Neural cell (in vitro differentiated cells): ENCODE measurements around the gene LAPTM4A. TPM values are rescaled to one million over a fixed set of nuclear protein-coding genes. Genes with fewer than 3 reads are reported as not detected.

Experiments
- H2AFZ ChIP-seq: fragments of 200-600, 300-800 bp; sonication (generic), shearing (Covaris generic); 2 replicates; pipeline ENCODE4 v1.6.0; 2014; ENCODE audit warnings: low read depth, mild to moderate bottlenecking, antibody characterized with exemption, low read length, moderate library complexity
- H3F3A ChIP-seq: fragments of 200-600 bp; shearing (Covaris generic); 2 replicates; pipeline ENCODE4 v1.6.1; 2016; ENCODE audit warnings: mild to moderate bottlenecking, moderate library complexity, mixed read lengths, antibody characterized with exemption, low read length; ENCODE audit not compliant: insufficient read depth, poor library complexity, severe bottlenecking
- H3K27ac ChIP-seq: fragments of 200-600, 300-800 bp; sonication (generic), shearing (Covaris generic); 2 replicates; pipeline ENCODE4 v1.5.1; 2014; ENCODE audit warnings: mild to moderate bottlenecking, low read length, moderate library complexity
- H3K27me3 ChIP-seq: fragments of 300-800, 200-600 bp; sonication (generic), shearing (Covaris generic); 2 replicates; pipeline ENCODE4 v1.6.0; 2014; ENCODE audit warnings: mild to moderate bottlenecking, low read depth, low read length, moderate library complexity; ENCODE audit not compliant: insufficient read depth
- H3K36me3 ChIP-seq: fragments of 300-800, 200-600 bp; sonication (generic), shearing (Covaris generic); 2 replicates; pipeline ENCODE4 v1.5.1; 2014; ENCODE audit warnings: mild to moderate bottlenecking, antibody characterized with exemption, low read length, moderate library complexity; ENCODE audit not compliant: insufficient read depth
- H3K4me2 ChIP-seq: fragments of 300-800, 200-600 bp; sonication (generic), shearing (Covaris generic); 2 replicates; pipeline ENCODE4 v1.6.0; 2014; ENCODE audit warnings: mild to moderate bottlenecking, low read length
- H3K4me3 ChIP-seq: fragments of 300-800, 200-600 bp; sonication (generic), shearing (Covaris generic); 2 replicates; pipeline ENCODE4 v1.5.1; 2014; ENCODE audit warnings: mild to moderate bottlenecking, low read length, moderate library complexity
- H3K79me2 ChIP-seq: fragments of 200-600 bp; shearing (Covaris generic); replicated peaks from 2 replicates; pipeline ENCODE4 v1.6.0; 2014; ENCODE audit warnings: mild to moderate bottlenecking, low read length, moderate library complexity; ENCODE audit not compliant: insufficient read depth
- H3K9ac ChIP-seq: fragments of 300-800, 200-600 bp; sonication (generic), shearing (Covaris generic); 2 replicates; pipeline ENCODE4 v1.6.1; 2016; ENCODE audit warnings: mild to moderate bottlenecking, low read length, mixed read lengths
- H3K9me2 ChIP-seq: fragments of 200-600 bp; shearing (Covaris generic); 2 replicates; pipeline ENCODE4 v1.6.1; 2016; ENCODE audit warnings: mild to moderate bottlenecking, low read length, mixed read lengths; ENCODE audit not compliant: insufficient read depth
- H3K9me3 ChIP-seq: fragments of 200-600, 300-800 bp; sonication (generic), shearing (Covaris generic); 2 replicates; pipeline ENCODE4 v1.6.1; 2016; ENCODE audit warnings: mild to moderate bottlenecking, mixed run types, low read length, moderate library complexity, mixed read lengths
- H4K20me1 ChIP-seq: fragments of 200-600 bp; shearing (Covaris generic); 2 replicates; pipeline ENCODE4 v1.6.1; 2016; ENCODE audit warnings: mild to moderate bottlenecking, mixed run types; ENCODE audit not compliant: insufficient read depth
- CTCF ChIP-seq: fragments of 450-650 bp; IDR thresholded peaks from 2 replicates; pipeline ENCODE4 v1.5.1; 2014; ENCODE audit warnings: antibody characterized with exemption, mild to moderate bottlenecking, moderate library complexity; ENCODE audit not compliant: poor library complexity, severe bottlenecking
- EP300 ChIP-seq: fragments of 450-650 bp; conservative IDR thresholded peaks from 2 replicates; pipeline ENCODE4 v1.6.1; 2014; ENCODE audit warnings: antibody characterized with exemption, mild to moderate bottlenecking, moderate library complexity; ENCODE audit not compliant: poor library complexity, severe bottlenecking
- EZH2 ChIP-seq: fragments of 200-600, 300-800 bp; shearing (Covaris generic), sonication (generic); IDR thresholded peaks from 2 replicates; pipeline ENCODE4 v1.6.1; 2014; ENCODE audit warnings: antibody characterized with exemption, low read length, borderline replicate concordance, mild to moderate bottlenecking; ENCODE audit not compliant: insufficient read depth, poor library complexity, severe bottlenecking
- MXI1 ChIP-seq: fragments of 450-650 bp; conservative IDR thresholded peaks from 2 replicates; pipeline ENCODE4 v1.6.1; 2014; ENCODE audit warnings: antibody characterized with exemption, mild to moderate bottlenecking; ENCODE audit not compliant: poor library complexity, severe bottlenecking
- POLR2AphosphoS5 ChIP-seq: IDR thresholded peaks from 2 replicates; pipeline ENCODE4 v1.6.1; 2012
- RAD21 ChIP-seq: fragments of 450-650 bp; conservative IDR thresholded peaks from 2 replicates; pipeline ENCODE4 v1.6.1; 2014; ENCODE audit warnings: antibody characterized with exemption, mild to moderate bottlenecking, moderate library complexity
- REST ChIP-seq: IDR thresholded peaks from 2 replicates; pipeline ENCODE4 v1.6.1; 2012; ENCODE audit warnings: borderline replicate concordance
- SMC3 ChIP-seq: fragments of 450-650 bp; conservative IDR thresholded peaks from 2 replicates; pipeline ENCODE4 v1.6.1; 2014; ENCODE audit warnings: antibody characterized with exemption, mild to moderate bottlenecking, moderate library complexity; ENCODE audit not compliant: poor library complexity
- TAF1 ChIP-seq: IDR thresholded peaks from 2 replicates; pipeline ENCODE4 v1.6.1; 2012; ENCODE audit warnings: low read depth
- polyA plus RNA-seq: library from polyadenylated mRNA; depleted of rRNA; stranded (reverse); fragments of >200 nt; gene quantifications from 2 replicates; pipeline ENCODE4 v1.2.3, GENCODE V29; 2014

LAPTM4A gene
- polyA plus RNA-seq, 1 donor from 2014 or later: 81.7 TPM

- no peaks in the 10 kb centered on the region for H3K79me2 ChIP-seq
- no peak overlapping the region for H3K4me3 ChIP-seq
- H3K9me2 ChIP-seq: no peaks in the 10 kb centered on the region
- no peak overlapping the region for H3K9ac ChIP-seq
- no peaks in the 10 kb centered on the region for H3F3A ChIP-seq
- no peak overlapping the region for H3K4me2 ChIP-seq
- no peaks in the 10 kb centered on the region for H3K9me3 ChIP-seq
- no peaks in the 10 kb centered on the region for H4K20me1 ChIP-seq
- H3K27me3 ChIP-seq: no peaks in the 10 kb centered on the region
- H3K27ac ChIP-seq: no peak overlapping the region
- no peaks in the 10 kb centered on the region for H3K36me3 ChIP-seq
- no peak for TF ChIP-seq REST
- TF ChIP-seq RAD21: no peak
- no peak for TF ChIP-seq POLR2AphosphoS5
- TF ChIP-seq EZH2: no peak
- no peak for TF ChIP-seq SMC3
- no peak for TF ChIP-seq TAF1
- no peak for TF ChIP-seq EP300
- no peak for TF ChIP-seq CTCF
- no peak for TF ChIP-seq MXI1
- H2AFZ ChIP-seq: no peak overlapping the region
Measured at GRCh38 chr2:20064421-20064820, 13.0 kb upstream of the LAPTM4A start.

GRCh38 chr2:20062615-20063545, 11.5 kb upstream of the LAPTM4A start:
- Histone ChIP-seq H3K9ac (no peak overlapping the region), H3K9me2 (no peaks in the 10 kb centered on the region), H3K36me3 (no peaks in the 10 kb centered on the region), H3K4me2 (no peak overlapping the region), H3K27ac (no peak overlapping the region), H3K79me2 (no peaks in the 10 kb centered on the region), H3F3A (no peaks in the 10 kb centered on the region), H4K20me1 (no peaks in the 10 kb centered on the region), H3K27me3 (no peaks in the 10 kb centered on the region), H3K4me3 (no peak overlapping the region), H3K9me3 (no peaks in the 10 kb centered on the region), H2AFZ (no peak overlapping the region)
- TF ChIP-seq MXI1: no peak
- no peak for TF ChIP-seq RAD21
- no peak for TF ChIP-seq REST
- TF ChIP-seq POLR2AphosphoS5: no peak
- no peak for TF ChIP-seq TAF1
- no peak for TF ChIP-seq SMC3
- no peak for TF ChIP-seq EZH2
- TF ChIP-seq CTCF: no peak
- TF ChIP-seq EP300: no peak
